ENCODE data around the gene PIK3R1. TPM values are rescaled to one million over a fixed set of nuclear protein-coding genes. Genes with fewer than 3 reads are reported as not detected.

The PIK3R1 gene
- 100 to 1,000 TPM in 1 of 3 donors, 10 to 100 TPM in 2; 66.7 to 197 (median 74.9) TPM for total RNA-seq
- long read RNA-seq, donor 1, full-length matches to known transcripts, result 27 of 74 reads
- long read RNA-seq, donor 1, partial matches to known transcripts, result 31 of 74 reads
- long read RNA-seq, donor 1, other reads (novel, unspliced or antisense), result 16 of 74 reads
- long read RNA-seq, donor 2, full-length matches to known transcripts, result 5 of 11 reads
- long read RNA-seq, donor 2, partial matches to known transcripts, result 6 of 11 reads
- long read RNA-seq, donor 2, other reads (novel, unspliced or antisense), result 0 of 11 reads

GRCh38 chr5:68215208-68215897 is at the start of gene PIK3R1:
PIK3R1 (plus strand) TSS chr5:68215756; CDS start chr5:68226676, 10,920 bp downstream.
- no peaks in the 10 kb centered on the region for H3K36me3 ChIP-seq (ENCODE audit: low read depth)
- H3K4me3 ChIP-seq, result peak within 1 kb of the TSS; percentile 96
- TF ChIP-seq CTCF (IDR thresholded peaks at IDR 0.05), result peak; percentile 29
- H3K4me1 ChIP-seq (ENCODE audit: low read depth), result peaks cover 16% of the 10 kb centered on the region
- ATAC-seq (peak; percentile 93), DNase-seq (peak; percentile 97 to 98 (median 97))
- no peaks in the 10 kb centered on the region for H3K9me3 ChIP-seq
- intact Hi-C loops (cut with DNase I, micrococcal nuclease), result no loop called here

- no peak for TF ChIP-seq CTCF (IDR thresholded peaks at IDR 0.05)
- no peak for ATAC-seq
Observed at GRCh38 chr5:68167195-68167651, 48.3 kb upstream of the PIK3R1 start.

GRCh38 chr5:68169903-68170302 is 45.7 kb upstream of the PIK3R1 start:
- no peaks in the 10 kb centered on the region for H3K9me3 ChIP-seq
- no peak overlapping the region for H3K4me3 ChIP-seq
- intact Hi-C loops (cut with DNase I, micrococcal nuclease), result no loop called here
- no peak for TF ChIP-seq CTCF (IDR thresholded peaks at IDR 0.05)
- DNase-seq (no peak), ATAC-seq (no peak)
- no peaks in the 10 kb centered on the region for H3K4me1 ChIP-seq (ENCODE audit: low read depth)
- H3K36me3 ChIP-seq (ENCODE audit: low read depth), result no peaks in the 10 kb centered on the region

More at GRCh38 chr5:68167195-68167651, 48.3 kb upstream of the PIK3R1 start:
- no peaks in the 10 kb centered on the region for H3K36me3 ChIP-seq (ENCODE audit: low read depth)
- DNase-seq, result no peak
- H3K4me1 ChIP-seq (ENCODE audit: low read depth), result no peaks in the 10 kb centered on the region
- no peaks in the 10 kb centered on the region for H3K9me3 ChIP-seq
- no peak overlapping the region for H3K4me3 ChIP-seq
- intact Hi-C loops (cut with DNase I, micrococcal nuclease), result no loop called here

- DNase-seq (no peak), ATAC-seq (peak; percentile 46)
- Histone ChIP-seq H3K4me1 (ENCODE audit: low read depth) (no peaks in the 10 kb centered on the region), H3K4me3 (no peak overlapping the region), H3K9me3 (no peaks in the 10 kb centered on the region), H3K36me3 (ENCODE audit: low read depth) (no peaks in the 10 kb centered on the region)
- no peak for TF ChIP-seq CTCF (IDR thresholded peaks at IDR 0.05)
- intact Hi-C loops (cut with DNase I, micrococcal nuclease), result no loop called here
Observed at GRCh38 chr5:68170826-68171558, 44.6 kb upstream of the PIK3R1 start.

GRCh38 chr5:68172314-68172713 is 43.2 kb upstream of the PIK3R1 start:
- DNase-seq (no peak), ATAC-seq (no peak)
- Histone ChIP-seq H3K4me3 (no peak overlapping the region), H3K9me3 (no peaks in the 10 kb centered on the region), H3K4me1 (ENCODE audit: low read depth) (no peaks in the 10 kb centered on the region), H3K36me3 (ENCODE audit: low read depth) (no peaks in the 10 kb centered on the region)
- no peak for TF ChIP-seq CTCF (IDR thresholded peaks at IDR 0.05)
- intact Hi-C loops (cut with DNase I, micrococcal nuclease), result no loop called here
